PFSK-1 (cell line): ENCODE results near the gene HAND1.

ENCODE experiments used
- POLR2AphosphoS5 ChIP-seq: IDR thresholded peaks from 2 replicates; pipeline ENCODE4 v1.6.1; 2012; ENCODE audit warnings: low read depth, mild to moderate bottlenecking, control low read depth, low read length, moderate library complexity
- TAF1 ChIP-seq: IDR thresholded peaks from 2 replicates; pipeline ENCODE4 v1.6.1; 2012; ENCODE audit warnings: low read length, control low read depth, borderline replicate concordance; ENCODE audit not compliant: insufficient read depth

DNA sequence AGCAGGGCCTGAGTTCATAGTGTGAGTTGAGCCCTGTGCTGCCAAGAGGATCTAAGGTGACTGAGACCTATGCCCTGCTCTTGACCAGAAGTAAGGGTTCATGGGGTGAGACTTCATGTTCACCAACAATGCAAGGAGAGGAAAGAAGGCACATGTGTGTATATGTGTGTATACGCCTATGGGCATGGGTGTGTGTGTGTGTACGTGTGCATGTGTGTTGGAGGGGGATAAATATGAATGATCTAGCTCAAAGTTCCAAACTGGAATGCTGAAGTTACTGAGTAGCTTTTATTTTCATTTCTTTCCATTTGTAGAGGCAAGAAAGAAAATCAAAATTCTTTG is 25.6 kb upstream of the HAND1 start:
- TF ChIP-seq POLR2AphosphoS5, result no peak
- TF ChIP-seq TAF1, result no peak
